Ishikawa (cell line): Measurements from ENCODE around the gene CARD11.

ENCODE experiments used
- CEBPB ChIP-seq: IDR thresholded peaks from 2 replicates; pipeline ENCODE4 v1.6.1; 2012
- CREB1 ChIP-seq: IDR thresholded peaks from 2 replicates; pipeline ENCODE4 v1.6.1; 2012; ENCODE audit warnings: low read depth
- EGR1 ChIP-seq: IDR thresholded peaks from 2 replicates; pipeline ENCODE4 v1.6.1; 2012
- EP300 ChIP-seq: IDR thresholded peaks from 2 replicates; pipeline ENCODE4 v1.6.1; 2012; ENCODE audit warnings: borderline replicate concordance
- FOXM1 ChIP-seq: IDR thresholded peaks from 2 replicates; pipeline ENCODE4 v1.6.1; 2012; ENCODE audit warnings: low read depth, borderline replicate concordance
- NFIC ChIP-seq: IDR thresholded peaks from 2 replicates; pipeline ENCODE4 v1.6.1; 2012
- RAD21 ChIP-seq: IDR thresholded peaks from 2 replicates; pipeline ENCODE4 v1.6.1; 2012; ENCODE audit warnings: low read depth
- TAF1 ChIP-seq: IDR thresholded peaks from 2 replicates; pipeline ENCODE4 v1.6.1; 2012; ENCODE audit warnings: low read depth, mild to moderate bottlenecking
- TCF12 ChIP-seq: IDR thresholded peaks from 2 replicates; pipeline ENCODE4 v1.6.1; 2012; ENCODE audit warnings: low read depth
- TEAD4 ChIP-seq: IDR thresholded peaks from 2 replicates; pipeline ENCODE4 v1.6.1; 2012
- YY1 ChIP-seq: IDR thresholded peaks from 2 replicates; pipeline ENCODE4 v1.6.1; 2012; ENCODE audit warnings: low read depth
- ZBTB7A ChIP-seq: IDR thresholded peaks from 2 replicates; pipeline ENCODE4 v1.6.1; 2012; ENCODE audit warnings: low read depth
- TF ChIP-seq, protein P1 (sequence below): IDR thresholded peaks from 2 replicates; pipeline ENCODE4 v1.6.1; 2012
- TF ChIP-seq, protein P2 (sequence below): IDR thresholded peaks from 2 replicates; pipeline ENCODE4 v1.6.1; 2012; ENCODE audit warnings: low read depth, mild to moderate bottlenecking
- TF ChIP-seq, protein P3 (sequence below): IDR thresholded peaks from 2 replicates; pipeline ENCODE4 v1.6.1; 2012

The CARD11 gene

DNA sequence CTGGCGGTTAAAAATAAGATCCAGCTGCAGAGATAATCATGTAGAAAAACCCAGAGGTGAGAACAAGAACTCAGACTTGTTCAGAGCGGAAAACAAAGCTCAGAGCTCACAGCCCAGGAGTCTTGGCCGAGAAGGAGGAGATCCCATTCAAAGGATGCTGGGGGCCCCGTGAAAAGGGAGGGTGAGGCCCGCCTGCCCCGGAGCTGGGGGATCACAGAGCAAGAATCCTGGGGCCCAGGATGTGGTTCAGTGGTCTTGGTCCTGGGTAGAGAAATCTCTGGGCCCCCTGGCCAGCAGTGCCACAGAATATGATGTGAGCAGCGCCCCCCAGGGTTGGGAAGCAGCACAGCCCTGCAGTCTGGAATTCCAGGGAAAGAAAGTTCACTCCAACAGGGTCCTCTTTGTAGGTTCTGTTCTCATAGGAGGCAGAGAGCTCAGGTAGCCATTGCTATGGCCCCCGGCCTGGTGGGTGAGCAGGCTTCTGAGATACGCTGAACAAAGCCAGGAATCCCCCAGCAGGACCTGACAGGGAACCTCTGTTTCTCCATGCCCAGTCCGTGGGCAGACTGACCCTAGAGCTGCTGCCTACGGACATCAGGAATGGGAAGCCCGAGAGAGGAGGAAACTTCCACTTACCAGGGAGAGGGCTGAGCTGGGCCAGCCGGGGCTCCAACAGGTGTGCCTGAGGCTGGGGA is 121.9 kb downstream of the CARD11 start:
- TF ChIP-seq TCF12 (no peak), RAD21 (peak; percentile 29)

DNA sequence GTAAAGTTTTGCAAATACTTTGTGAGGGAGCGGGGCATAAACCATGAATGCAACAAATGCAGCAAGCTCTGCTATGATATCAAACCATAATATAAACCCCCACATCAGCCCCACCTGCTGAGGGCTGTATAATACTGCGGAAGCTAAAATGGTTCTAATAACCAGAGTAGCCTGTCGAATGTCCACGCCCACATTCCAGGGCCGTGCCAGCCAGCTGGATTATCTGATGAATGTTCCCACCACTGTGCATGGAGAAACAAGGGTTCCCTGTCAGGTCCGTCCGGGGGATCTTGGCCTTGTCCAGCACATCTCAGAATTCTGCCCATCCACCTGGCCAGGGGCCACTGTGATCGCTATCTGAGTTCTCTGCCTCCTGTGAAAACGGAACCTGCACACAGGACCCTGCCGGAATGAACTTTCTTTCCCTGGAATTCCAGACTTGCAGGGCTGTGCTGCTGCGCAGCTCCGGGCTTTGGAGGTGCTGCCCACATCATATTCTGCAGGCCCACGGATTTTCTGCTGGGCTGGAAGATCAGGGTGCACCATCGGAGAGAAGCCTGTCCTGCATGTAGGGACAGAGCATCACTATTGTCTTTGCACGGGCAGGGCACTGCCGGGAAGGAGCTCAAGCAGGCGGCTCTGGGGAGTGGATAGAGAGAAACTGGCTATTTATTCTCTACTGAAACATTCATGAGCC is 122.6 kb downstream of the CARD11 start:
- TF ChIP-seq YY1 = no peak
- peak; percentile 84 for TF ChIP-seq TEAD4
- 0 out of 2 replicates have a peak, but pooled peaks have one; percentile 3 for TF ChIP-seq RAD21
- TF ChIP-seq, protein P1, sequence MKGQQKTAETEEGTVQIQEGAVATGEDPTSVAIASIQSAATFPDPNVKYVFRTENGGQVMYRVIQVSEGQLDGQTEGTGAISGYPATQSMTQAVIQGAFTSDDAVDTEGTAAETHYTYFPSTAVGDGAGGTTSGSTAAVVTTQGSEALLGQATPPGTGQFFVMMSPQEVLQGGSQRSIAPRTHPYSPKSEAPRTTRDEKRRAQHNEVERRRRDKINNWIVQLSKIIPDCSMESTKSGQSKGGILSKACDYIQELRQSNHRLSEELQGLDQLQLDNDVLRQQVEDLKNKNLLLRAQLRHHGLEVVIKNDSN = no peak

DNA sequence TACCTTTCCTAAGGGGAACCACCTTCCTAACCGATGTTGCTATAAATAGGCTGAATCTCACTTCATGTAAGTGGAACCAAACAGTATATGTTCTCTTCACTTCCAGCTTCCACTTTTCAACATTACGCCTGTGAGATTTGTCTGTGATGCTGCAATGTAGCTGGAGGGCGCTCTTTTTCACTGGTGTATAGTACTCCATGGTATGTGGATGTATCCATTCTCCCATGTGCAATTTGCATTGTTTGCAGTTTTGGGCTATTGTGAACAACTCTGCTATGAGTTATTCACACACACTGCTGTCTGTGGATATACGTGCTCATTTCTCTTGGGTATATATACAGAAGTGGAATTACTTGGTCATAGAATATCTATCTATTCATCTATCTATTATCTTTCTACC is 123.6 kb downstream of the CARD11 start:
- TF ChIP-seq, protein P1 = no peak
- TF ChIP-seq, protein P2, sequence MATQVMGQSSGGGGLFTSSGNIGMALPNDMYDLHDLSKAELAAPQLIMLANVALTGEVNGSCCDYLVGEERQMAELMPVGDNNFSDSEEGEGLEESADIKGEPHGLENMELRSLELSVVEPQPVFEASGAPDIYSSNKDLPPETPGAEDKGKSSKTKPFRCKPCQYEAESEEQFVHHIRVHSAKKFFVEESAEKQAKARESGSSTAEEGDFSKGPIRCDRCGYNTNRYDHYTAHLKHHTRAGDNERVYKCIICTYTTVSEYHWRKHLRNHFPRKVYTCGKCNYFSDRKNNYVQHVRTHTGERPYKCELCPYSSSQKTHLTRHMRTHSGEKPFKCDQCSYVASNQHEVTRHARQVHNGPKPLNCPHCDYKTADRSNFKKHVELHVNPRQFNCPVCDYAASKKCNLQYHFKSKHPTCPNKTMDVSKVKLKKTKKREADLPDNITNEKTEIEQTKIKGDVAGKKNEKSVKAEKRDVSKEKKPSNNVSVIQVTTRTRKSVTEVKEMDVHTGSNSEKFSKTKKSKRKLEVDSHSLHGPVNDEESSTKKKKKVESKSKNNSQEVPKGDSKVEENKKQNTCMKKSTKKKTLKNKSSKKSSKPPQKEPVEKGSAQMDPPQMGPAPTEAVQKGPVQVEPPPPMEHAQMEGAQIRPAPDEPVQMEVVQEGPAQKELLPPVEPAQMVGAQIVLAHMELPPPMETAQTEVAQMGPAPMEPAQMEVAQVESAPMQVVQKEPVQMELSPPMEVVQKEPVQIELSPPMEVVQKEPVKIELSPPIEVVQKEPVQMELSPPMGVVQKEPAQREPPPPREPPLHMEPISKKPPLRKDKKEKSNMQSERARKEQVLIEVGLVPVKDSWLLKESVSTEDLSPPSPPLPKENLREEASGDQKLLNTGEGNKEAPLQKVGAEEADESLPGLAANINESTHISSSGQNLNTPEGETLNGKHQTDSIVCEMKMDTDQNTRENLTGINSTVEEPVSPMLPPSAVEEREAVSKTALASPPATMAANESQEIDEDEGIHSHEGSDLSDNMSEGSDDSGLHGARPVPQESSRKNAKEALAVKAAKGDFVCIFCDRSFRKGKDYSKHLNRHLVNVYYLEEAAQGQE = no peak
- TF ChIP-seq TAF1 = no peak
- no peak for TF ChIP-seq RAD21
- no peak for TF ChIP-seq YY1
- TF ChIP-seq, protein P3, sequence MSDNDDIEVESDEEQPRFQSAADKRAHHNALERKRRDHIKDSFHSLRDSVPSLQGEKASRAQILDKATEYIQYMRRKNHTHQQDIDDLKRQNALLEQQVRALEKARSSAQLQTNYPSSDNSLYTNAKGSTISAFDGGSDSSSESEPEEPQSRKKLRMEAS = no peak
- TF ChIP-seq EGR1 = no peak
- no peak for TF ChIP-seq ZBTB7A
- TF ChIP-seq FOXM1 = no peak
- no peak for TF ChIP-seq TEAD4
- no peak for TF ChIP-seq TCF12
- TF ChIP-seq EP300 = no peak
- TF ChIP-seq CREB1 = no peak
- TF ChIP-seq NFIC = no peak
- no peak for TF ChIP-seq CEBPB

DNA sequence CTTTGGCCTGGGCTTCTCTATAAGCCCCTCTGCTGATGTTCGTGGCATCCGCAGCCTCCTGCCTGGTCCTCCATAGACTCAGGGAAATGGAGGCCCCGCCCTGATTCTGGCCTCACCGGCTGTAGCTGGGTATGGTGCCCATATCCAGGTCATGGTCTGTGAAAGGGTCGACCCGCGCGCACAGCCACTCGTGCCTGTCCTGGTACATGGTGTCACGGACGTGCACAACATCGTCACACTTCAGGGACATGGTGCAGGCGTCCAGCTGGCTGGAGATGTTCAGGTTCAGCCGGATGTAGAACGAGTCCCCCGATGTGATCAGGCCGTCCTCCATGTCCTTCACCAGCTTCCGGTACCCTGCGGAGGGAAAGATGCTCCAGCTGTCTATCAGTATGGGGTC is 124.4 kb downstream of the CARD11 start:
- TF ChIP-seq NFIC = no peak
- TF ChIP-seq, protein P1 = no peak
- no peak for TF ChIP-seq TCF12
- no peak for TF ChIP-seq FOXM1
- no peak for TF ChIP-seq EP300
- TF ChIP-seq, protein P2 = no peak
- no peak for TF ChIP-seq YY1
- no peak for TF ChIP-seq EGR1
- no peak for TF ChIP-seq TAF1
- TF ChIP-seq CREB1 = no peak
- TF ChIP-seq, protein P3 = no peak
- no peak for TF ChIP-seq TEAD4
- no peak for TF ChIP-seq RAD21
- TF ChIP-seq CEBPB = no peak

DNA sequence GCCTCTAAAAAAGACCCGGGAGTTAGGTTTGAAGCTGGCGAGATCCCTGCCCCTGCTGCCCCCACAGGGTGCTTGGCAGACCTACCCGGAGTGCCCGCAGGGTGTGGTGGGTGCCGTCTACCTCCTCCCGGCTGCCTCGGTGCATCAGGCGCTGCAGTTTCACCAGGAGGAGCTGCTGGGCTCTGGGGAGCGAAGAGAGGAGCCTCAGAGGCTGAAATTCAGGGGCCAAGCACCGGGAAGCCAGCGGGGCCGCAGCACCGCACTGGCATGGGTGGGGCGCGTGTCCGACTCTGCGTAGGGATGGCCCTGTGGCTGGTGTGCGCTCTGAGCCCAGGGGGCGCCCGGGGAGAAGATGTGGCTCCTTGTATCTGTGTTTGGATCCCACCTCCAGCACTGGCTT is 125.3 kb downstream of the CARD11 start:
- TF ChIP-seq, protein P2 = no peak
- TF ChIP-seq TEAD4 (no peak), RAD21 (no peak), YY1 (no peak), EP300 (no peak), EGR1 (no peak)
- TF ChIP-seq, protein P3 = no peak
